ENCODE results near the gene UGDH.

UGDH gene

DNA sequence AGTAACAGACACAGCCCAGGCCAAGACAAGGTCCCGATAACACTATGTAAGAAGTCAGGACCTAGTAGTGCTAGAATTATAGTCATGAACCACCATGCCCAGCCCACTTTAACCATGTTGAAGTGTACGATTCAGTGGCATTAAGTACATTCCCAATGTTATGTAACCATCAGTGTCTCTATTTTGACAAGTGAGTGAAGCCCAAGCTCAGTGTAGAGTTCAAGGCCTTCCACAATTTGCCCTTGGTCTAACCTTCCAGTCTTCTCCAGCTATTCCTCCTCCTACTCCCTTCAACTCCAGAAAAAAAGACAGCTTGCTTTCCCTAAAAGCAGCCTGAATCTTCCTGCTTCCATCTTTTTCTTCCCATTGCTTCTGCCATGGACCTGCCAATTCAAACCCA, 36.9 kb downstream of the UGDH start:
- H3K9me3 ChIP-seq (replicated peaks; ENCODE audit: insufficient read depth, low read length), result no peaks in the 10 kb centered on the region
- no peak overlapping the region for H3K4me3 ChIP-seq (ENCODE audit: low read length)
- no peak for TF ChIP-seq EZH2 (optimal IDR thresholded peaks at IDR 0.05; ENCODE audit: low read depth, low read length)
- TF ChIP-seq, protein P1, sequence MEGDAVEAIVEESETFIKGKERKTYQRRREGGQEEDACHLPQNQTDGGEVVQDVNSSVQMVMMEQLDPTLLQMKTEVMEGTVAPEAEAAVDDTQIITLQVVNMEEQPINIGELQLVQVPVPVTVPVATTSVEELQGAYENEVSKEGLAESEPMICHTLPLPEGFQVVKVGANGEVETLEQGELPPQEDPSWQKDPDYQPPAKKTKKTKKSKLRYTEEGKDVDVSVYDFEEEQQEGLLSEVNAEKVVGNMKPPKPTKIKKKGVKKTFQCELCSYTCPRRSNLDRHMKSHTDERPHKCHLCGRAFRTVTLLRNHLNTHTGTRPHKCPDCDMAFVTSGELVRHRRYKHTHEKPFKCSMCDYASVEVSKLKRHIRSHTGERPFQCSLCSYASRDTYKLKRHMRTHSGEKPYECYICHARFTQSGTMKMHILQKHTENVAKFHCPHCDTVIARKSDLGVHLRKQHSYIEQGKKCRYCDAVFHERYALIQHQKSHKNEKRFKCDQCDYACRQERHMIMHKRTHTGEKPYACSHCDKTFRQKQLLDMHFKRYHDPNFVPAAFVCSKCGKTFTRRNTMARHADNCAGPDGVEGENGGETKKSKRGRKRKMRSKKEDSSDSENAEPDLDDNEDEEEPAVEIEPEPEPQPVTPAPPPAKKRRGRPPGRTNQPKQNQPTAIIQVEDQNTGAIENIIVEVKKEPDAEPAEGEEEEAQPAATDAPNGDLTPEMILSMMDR (IDR thresholded peaks at IDR 0.05; ENCODE audit: low read length), result no peak
- TF ChIP-seq EZH2phosphoT487 (IDR thresholded peaks at IDR 0.05; ENCODE audit: low read length), result no peak
- H3K9me2 ChIP-seq (replicated peaks; ENCODE audit: insufficient read depth, low read length), result no peaks in the 10 kb centered on the region
- no peak overlapping the region for H3K4me2 ChIP-seq (ENCODE audit: low read depth, low read length)
- H4K20me1 ChIP-seq (ENCODE audit: insufficient read depth, low read length), result no peaks in the 10 kb centered on the region
- no peak overlapping the region for H3K9ac ChIP-seq (ENCODE audit: low read length)
- no peaks in the 10 kb centered on the region for H3K27me3 ChIP-seq (replicated peaks; ENCODE audit: insufficient read depth, low read length)
- no peaks in the 10 kb centered on the region for H3K4me1 ChIP-seq (ENCODE audit: low read length)
- H3K27ac ChIP-seq (ENCODE audit: low read length), result no peak overlapping the region
- no peak overlapping the region for H2AFZ ChIP-seq (ENCODE audit: low read length)
- H3F3A ChIP-seq (ENCODE audit: insufficient read depth, low read length), result no peaks in the 10 kb centered on the region
- H3K79me2 ChIP-seq (ENCODE audit: low read length), result no peaks in the 10 kb centered on the region
- no peak for DNase-seq
- no peaks in the 10 kb centered on the region for H3K36me3 ChIP-seq (replicated peaks; ENCODE audit: insufficient read depth, low read length)

DNA sequence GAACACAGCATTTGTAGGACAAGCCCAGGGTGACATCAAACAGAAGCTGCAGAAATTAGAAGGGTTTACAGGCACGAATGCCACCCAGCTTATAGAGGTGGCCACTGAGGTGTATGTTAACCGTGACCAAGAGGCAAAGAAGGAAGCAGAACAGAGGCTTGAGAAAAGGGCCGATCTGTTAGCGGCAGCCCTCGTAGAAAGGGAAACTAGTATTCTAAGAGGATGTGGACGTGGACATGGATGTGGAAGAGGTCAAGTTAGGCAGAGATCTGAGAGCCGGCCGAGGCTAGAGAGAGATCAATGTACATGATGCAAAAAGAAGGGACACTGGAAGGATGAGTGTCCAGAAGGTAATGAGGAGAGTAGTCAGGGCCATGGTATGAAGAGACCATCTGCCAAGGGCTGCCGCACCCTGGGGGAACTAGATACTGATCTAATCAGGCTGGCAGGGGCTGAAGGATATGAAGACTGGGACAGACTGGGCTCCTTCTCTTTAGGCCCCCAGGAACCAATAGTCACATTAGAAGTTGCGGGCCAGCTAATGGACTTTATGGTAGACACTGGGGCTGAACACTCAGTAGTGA, 40.9 kb downstream of the UGDH start:
- Histone ChIP-seq H3K27me3 (replicated peaks; ENCODE audit: insufficient read depth, low read length) (no peaks in the 10 kb centered on the region), H3K36me3 (replicated peaks; ENCODE audit: insufficient read depth, low read length) (no peaks in the 10 kb centered on the region), H3K4me3 (ENCODE audit: low read length) (no peak overlapping the region), H2AFZ (ENCODE audit: low read length) (no peak overlapping the region), H3K27ac (ENCODE audit: low read length) (no peak overlapping the region), H3K79me2 (ENCODE audit: low read length) (no peaks in the 10 kb centered on the region), H3F3A (ENCODE audit: insufficient read depth, low read length) (no peaks in the 10 kb centered on the region), H3K4me1 (ENCODE audit: low read length) (no peaks in the 10 kb centered on the region), H4K20me1 (ENCODE audit: insufficient read depth, low read length) (no peaks in the 10 kb centered on the region), H3K9me3 (replicated peaks; ENCODE audit: insufficient read depth, low read length) (no peaks in the 10 kb centered on the region), H3K9ac (ENCODE audit: low read length) (no peak overlapping the region), H3K9me2 (replicated peaks; ENCODE audit: insufficient read depth, low read length) (no peaks in the 10 kb centered on the region), H3K4me2 (ENCODE audit: low read depth, low read length) (no peak overlapping the region)
- no peak for DNase-seq
- TF ChIP-seq, protein P1 (IDR thresholded peaks at IDR 0.05; ENCODE audit: low read length), result no peak
- TF ChIP-seq EZH2phosphoT487 (IDR thresholded peaks at IDR 0.05; ENCODE audit: low read length) (no peak), EZH2 (optimal IDR thresholded peaks at IDR 0.05; ENCODE audit: low read depth, low read length) (no peak)

DNA sequence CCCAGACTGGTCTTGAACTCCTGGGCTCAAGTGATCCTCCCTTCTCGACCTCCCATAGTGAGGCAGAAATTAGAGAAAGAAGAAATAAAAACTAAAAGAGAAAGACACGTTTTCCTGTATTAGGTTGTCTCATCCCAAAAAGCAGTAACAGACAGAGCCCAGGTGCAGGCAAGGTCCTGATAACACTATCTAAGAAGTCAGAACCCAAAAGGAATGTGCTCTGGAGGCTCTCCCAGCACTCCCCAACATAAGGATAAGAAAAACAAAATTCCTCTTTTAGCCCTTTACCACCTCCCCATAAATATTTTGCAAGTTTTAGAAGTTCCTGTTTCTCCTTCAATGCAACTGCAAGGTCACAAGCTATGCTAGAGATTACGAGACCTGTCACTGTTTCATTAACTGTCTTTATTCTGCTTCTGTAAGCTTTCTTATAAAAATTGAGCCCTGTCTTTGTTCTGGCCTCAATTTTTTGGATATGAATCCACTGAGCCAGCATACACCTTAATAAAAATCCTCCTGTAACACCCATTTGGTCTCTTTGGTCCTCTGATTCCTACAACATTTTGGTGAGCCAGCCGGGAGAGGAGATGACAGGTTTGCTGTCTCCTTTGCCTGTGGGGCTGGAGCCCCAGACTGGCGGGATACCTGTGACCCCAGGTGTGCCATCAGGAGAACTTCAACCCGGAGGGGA, 42.5 kb downstream of the UGDH start:
- Histone ChIP-seq H3K27me3 (replicated peaks; ENCODE audit: insufficient read depth, low read length) (no peaks in the 10 kb centered on the region), H3K9me2 (replicated peaks; ENCODE audit: insufficient read depth, low read length) (no peaks in the 10 kb centered on the region), H4K20me1 (ENCODE audit: insufficient read depth, low read length) (no peaks in the 10 kb centered on the region), H3K4me1 (ENCODE audit: low read length) (no peaks in the 10 kb centered on the region), H3K9ac (ENCODE audit: low read length) (no peak overlapping the region), H3K4me2 (ENCODE audit: low read depth, low read length) (no peak overlapping the region), H3K79me2 (ENCODE audit: low read length) (no peaks in the 10 kb centered on the region), H3K4me3 (ENCODE audit: low read length) (no peak overlapping the region), H3K36me3 (replicated peaks; ENCODE audit: insufficient read depth, low read length) (no peaks in the 10 kb centered on the region), H3K27ac (ENCODE audit: low read length) (no peak overlapping the region), H3K9me3 (replicated peaks; ENCODE audit: insufficient read depth, low read length) (no peaks in the 10 kb centered on the region), H2AFZ (ENCODE audit: low read length) (no peak overlapping the region), H3F3A (ENCODE audit: insufficient read depth, low read length) (no peaks in the 10 kb centered on the region)
- TF ChIP-seq, protein P1 (IDR thresholded peaks at IDR 0.05; ENCODE audit: low read length), result no peak
- TF ChIP-seq EZH2 (optimal IDR thresholded peaks at IDR 0.05; ENCODE audit: low read depth, low read length) (no peak), EZH2phosphoT487 (IDR thresholded peaks at IDR 0.05; ENCODE audit: low read length) (no peak)
- DNase-seq, result no peak
